Activated T-helper 9 cell treated with anti-CD3 and anti-CD28 coated beads, Interleukin-2, amount 50 U/mL, for 16 hours (primary cell): ENCODE data around the gene ANKRD27.

Experiments
- DNase-seq: peaks from one replicate; pipeline ENCODE4 v3.0.0-alpha.2; 2020; ENCODE audit warnings: low read depth

Gene ANKRD27

DNA sequence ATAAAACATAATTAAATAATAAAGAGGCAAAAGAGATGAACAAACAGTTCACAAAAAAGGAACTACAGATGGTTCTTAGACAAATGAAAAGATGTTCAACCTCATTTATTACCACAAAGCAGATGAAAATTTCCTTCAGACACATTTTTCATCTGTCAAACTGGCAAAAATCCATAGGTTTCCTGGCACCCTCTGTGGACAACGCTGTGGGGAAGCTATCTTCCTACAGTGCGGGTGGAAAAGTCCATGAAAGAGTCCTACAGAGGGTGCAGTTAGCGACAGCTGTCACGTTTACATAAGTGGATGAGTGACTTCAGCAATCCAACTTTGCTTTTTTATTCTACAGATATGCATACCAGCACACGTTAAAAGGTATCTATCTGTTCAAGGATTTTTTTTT, 124.3 kb downstream of the ANKRD27 start:
- DNase-seq: no peak
